OCI-M2 (cell line): ENCODE data around the gene TMEM256.

Source experiments
- DNase-seq: peaks from one replicate; lab custom pipeline; 2025; ENCODE audit not compliant: unreplicated experiment; lab: John Stamatoyannopoulos, UW

Gene TMEM256

GRCh38 chr17:7431231-7431630, 27.3 kb upstream of the TMEM256 start:
- no peak for DNase-seq

GRCh38 chr17:7429722-7430121, 25.8 kb upstream of the TMEM256 start:
- no peak for DNase-seq

- no peak for DNase-seq
Measured at GRCh38 chr17:7428557-7428956, 24.7 kb upstream of the TMEM256 start, which contains the start of gene SPEM3. TSS of gene SPEM3 (plus strand) at chr17:7428857. CDS start at chr17:7428903, 46 bp downstream.

- DNase-seq, result no peak
Measured at GRCh38 chr17:7427549-7427948, 23.7 kb upstream of the TMEM256 start.

GRCh38 chr17:7426896-7427489, 23.1 kb upstream of the TMEM256 start:
- DNase-seq, result no peak

GRCh38 chr17:7426203-7426863, 22.4 kb upstream of the TMEM256 start:
- DNase-seq, result no peak

GRCh38 chr17:7425756-7426155, 21.9 kb upstream of the TMEM256 start:
- DNase-seq, result no peak

GRCh38 chr17:7425316-7425715, 21.4 kb upstream of the TMEM256 start, which contains the start of gene SPEM2:
TSS of gene SPEM2 (plus strand) at chr17:7425616. CDS start at chr17:7425689, 73 bp downstream.
- DNase-seq, result no peak

- no peak for DNase-seq
Measured at GRCh38 chr17:7423679-7424078, 19.8 kb upstream of the TMEM256 start.

- no peak for DNase-seq
Measured at GRCh38 chr17:7421186-7421585, 17.3 kb upstream of the TMEM256 start.

GRCh38 chr17:7419819-7420610, 16.1 kb upstream of the TMEM256 start, which contains the start of gene SPEM1:
TSS of gene SPEM1 (plus strand) at chr17:7420324. CDS start at chr17:7420385, 61 bp downstream.
- no peak for DNase-seq

GRCh38 chr17:7418472-7419152, 14.7 kb upstream of the TMEM256 start:
- DNase-seq, result no peak

- no peak for DNase-seq
Measured at GRCh38 chr17:7417056-7417655, 13.3 kb upstream of the TMEM256 start.

- no peak for DNase-seq
Measured at GRCh38 chr17:7416323-7416722, 12.4 kb upstream of the TMEM256 start.

- DNase-seq, result no peak
Measured at GRCh38 chr17:7415784-7416183, 11.9 kb upstream of the TMEM256 start.

GRCh38 chr17:7414837-7415236, 10.9 kb upstream of the TMEM256 start:
- DNase-seq, result no peak

GRCh38 chr17:7413346-7413985, 9.6 kb upstream of the TMEM256 start:
- no peak for DNase-seq

GRCh38 chr17:7411427-7411750, 7.5 kb upstream of the TMEM256 start:
- DNase-seq, result no peak

GRCh38 chr17:7410634-7411426, 6.9 kb upstream of the TMEM256 start:
- DNase-seq, result no peak

GRCh38 chr17:7409716-7410115, 5.8 kb upstream of the TMEM256 start:
- DNase-seq, result no peak
